ENCODE measurements around the gene APOA4. TPM values are rescaled to one million over a fixed set of nuclear protein-coding genes. Genes with fewer than 3 reads are reported as not detected.

APOA4 gene
- total and polyA plus RNA-seq, 2 donors (not counting 3 experiments of a cell fraction or from before 2014, with no cell fraction given): not detected

GRCh38 chr11:116828632-116829524 lies 5.8 kb upstream of the APOA4 start:
- H3K9me3 ChIP-seq (replicated peaks; ENCODE audit: control insufficient read depth, insufficient read depth, low read length): no peaks in the 10 kb centered on the region
- no peaks in the 10 kb centered on the region for H3K79me2 ChIP-seq (ENCODE audit: control insufficient read depth, insufficient read depth, low read length)
- POLR2A ChIA-PET: no interaction called here
- TF ChIP-seq MAX (IDR thresholded peaks at IDR 0.05; ENCODE audit: insufficient read depth, insufficient read length) (no peak), POLR2AphosphoS5 (IDR thresholded peaks at IDR 0.05; ENCODE audit: insufficient read depth, low read depth, low read length) (no peak), JUN (IDR thresholded peaks at IDR 0.05; ENCODE audit: borderline replicate concordance, insufficient read depth, insufficient read length, low read depth) (no peak)
- H3K9me1 ChIP-seq (replicated peaks; ENCODE audit: control insufficient read depth, extremely low read depth, insufficient read depth, low read length): no peaks in the 10 kb centered on the region
- H3K4me3 ChIP-seq (replicated peaks in 1 of 3; ENCODE audit: insufficient read depth in 1 of 3, low read depth in 1 of 3, low read length in 3 of 3): no peak overlapping the region
- no peak overlapping the region for H2AFZ ChIP-seq (ENCODE audit: low read depth, low read length)
- FAIRE-seq (no peak), DNase-seq (ENCODE audit: low read depth, low spot score) (no peak)
- intact Hi-C loops (cut with micrococcal nuclease) (no loop called here), dilution Hi-C loops (cut with MboI; ENCODE audit: extremely low pct_ligation_motif_present, low sequenced_read_pairs) (no loop called here)
- no peak overlapping the region for H3K4me2 ChIP-seq (ENCODE audit: insufficient read depth, low read length)
- CTCF ChIA-PET: interaction anchor here (0.7 to 1.9 kb wide), 2 partner anchors 38 kb away, joined by 3 to 7 read pairs; partner anchors contain the start of gene APOA5
- H3K27me3 ChIP-seq (ENCODE audit: control insufficient read depth in 2 of 2, insufficient read depth in 2 of 2, low read length in 2 of 2): no peaks in the 10 kb centered on the region
- no peaks in the 10 kb centered on the region for H3K4me1 ChIP-seq (ENCODE audit: control insufficient read depth, extremely low read depth, insufficient read depth, low read length)
- H4K20me1 ChIP-seq (replicated peaks; ENCODE audit: control insufficient read depth, extremely low read depth, insufficient read depth, low read length): no peaks in the 10 kb centered on the region
- no peak overlapping the region for H3K9ac ChIP-seq (replicated peaks; ENCODE audit: extremely low read depth, insufficient read depth, low read length)
- no TSS peak for BruUV-seq (replicated peaks)
- H3K36me3 ChIP-seq (ENCODE audit: control insufficient read depth in 2 of 2, extremely low read depth in 1 of 2, insufficient read depth in 2 of 2, low read length in 2 of 2): no peaks in the 10 kb centered on the region
- H3K27ac ChIP-seq (ENCODE audit: insufficient read depth, low read depth, low read length): no peak overlapping the region

DNA sequence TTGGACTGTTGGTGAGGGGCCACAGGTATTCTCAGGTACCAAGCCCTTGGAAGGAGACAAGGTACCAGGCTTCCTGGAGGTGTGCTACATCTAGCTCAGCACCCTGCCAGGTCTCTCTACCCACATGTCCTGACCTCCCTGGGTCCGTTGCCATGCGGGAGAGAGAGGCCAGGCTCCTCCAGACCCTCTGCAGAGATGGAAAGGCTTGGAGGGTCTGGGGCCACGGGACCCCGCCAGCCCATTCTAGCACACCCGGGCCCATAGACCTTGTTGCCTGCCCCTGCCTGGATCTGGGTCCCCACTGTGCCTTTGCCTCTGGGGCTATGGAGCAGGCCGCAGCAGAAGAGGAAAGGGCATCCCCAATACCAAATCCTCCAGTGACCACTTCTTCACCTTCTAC lies 4.4 kb upstream of the APOA4 start:
- H2AFZ ChIP-seq (ENCODE audit: low read depth, low read length): no peak overlapping the region
- H3K27me3 ChIP-seq (ENCODE audit: control insufficient read depth in 2 of 2, insufficient read depth in 2 of 2, low read length in 2 of 2): no peaks in the 10 kb centered on the region
- H3K4me2 ChIP-seq (ENCODE audit: insufficient read depth, low read length): no peak overlapping the region
- ChIA-PET POLR2A (no interaction called here), CTCF (interaction anchor here (0.8 kb wide), 1 partner anchor 36 kb away, joined by 4 read pairs; the partner anchor contains the start of gene APOA5)
- dilution Hi-C loops (cut with MboI; ENCODE audit: extremely low pct_ligation_motif_present, low sequenced_read_pairs): no loop called here
- H3K9ac ChIP-seq (replicated peaks; ENCODE audit: extremely low read depth, insufficient read depth, low read length): no peak overlapping the region
- no peaks in the 10 kb centered on the region for H3K9me1 ChIP-seq (replicated peaks; ENCODE audit: control insufficient read depth, extremely low read depth, insufficient read depth, low read length)
- TF ChIP-seq POLR2AphosphoS5 (IDR thresholded peaks at IDR 0.05; ENCODE audit: insufficient read depth, low read depth, low read length) (no peak), POLR2A (IDR thresholded peaks at IDR 0.05; ENCODE audit: low read depth, low read length) (no peak)
- H3K27ac ChIP-seq (ENCODE audit: insufficient read depth, low read depth, low read length): no peak overlapping the region
- no peak for DNase-seq (ENCODE audit: low read depth, low spot score)
- no TSS peak for BruUV-seq (replicated peaks)
- intact Hi-C loops (cut with micrococcal nuclease): no loop called here
- H3K4me3 ChIP-seq (replicated peaks in 1 of 3; ENCODE audit: insufficient read depth in 1 of 3, low read depth in 1 of 3, low read length in 3 of 3): no peak overlapping the region
- H3K36me3 ChIP-seq (ENCODE audit: control insufficient read depth in 2 of 2, extremely low read depth in 1 of 2, insufficient read depth in 2 of 2, low read length in 2 of 2): no peaks in the 10 kb centered on the region
- no peaks in the 10 kb centered on the region for H3K9me3 ChIP-seq (replicated peaks; ENCODE audit: control insufficient read depth, insufficient read depth, low read length)
- no peak for FAIRE-seq
- H3K4me1 ChIP-seq (ENCODE audit: control insufficient read depth, extremely low read depth, insufficient read depth, low read length): no peaks in the 10 kb centered on the region
- H4K20me1 ChIP-seq (replicated peaks; ENCODE audit: control insufficient read depth, extremely low read depth, insufficient read depth, low read length): no peaks in the 10 kb centered on the region
- no peaks in the 10 kb centered on the region for H3K79me2 ChIP-seq (ENCODE audit: control insufficient read depth, insufficient read depth, low read length)
